Measurements from ENCODE around the gene MDM2. TPM values are rescaled to one million over a fixed set of nuclear protein-coding genes. Genes with fewer than 3 reads are reported as not detected.

Gene MDM2
- total RNA-seq, 2 experiments from 2014 or later: 207 to 214 TPM

DNA sequence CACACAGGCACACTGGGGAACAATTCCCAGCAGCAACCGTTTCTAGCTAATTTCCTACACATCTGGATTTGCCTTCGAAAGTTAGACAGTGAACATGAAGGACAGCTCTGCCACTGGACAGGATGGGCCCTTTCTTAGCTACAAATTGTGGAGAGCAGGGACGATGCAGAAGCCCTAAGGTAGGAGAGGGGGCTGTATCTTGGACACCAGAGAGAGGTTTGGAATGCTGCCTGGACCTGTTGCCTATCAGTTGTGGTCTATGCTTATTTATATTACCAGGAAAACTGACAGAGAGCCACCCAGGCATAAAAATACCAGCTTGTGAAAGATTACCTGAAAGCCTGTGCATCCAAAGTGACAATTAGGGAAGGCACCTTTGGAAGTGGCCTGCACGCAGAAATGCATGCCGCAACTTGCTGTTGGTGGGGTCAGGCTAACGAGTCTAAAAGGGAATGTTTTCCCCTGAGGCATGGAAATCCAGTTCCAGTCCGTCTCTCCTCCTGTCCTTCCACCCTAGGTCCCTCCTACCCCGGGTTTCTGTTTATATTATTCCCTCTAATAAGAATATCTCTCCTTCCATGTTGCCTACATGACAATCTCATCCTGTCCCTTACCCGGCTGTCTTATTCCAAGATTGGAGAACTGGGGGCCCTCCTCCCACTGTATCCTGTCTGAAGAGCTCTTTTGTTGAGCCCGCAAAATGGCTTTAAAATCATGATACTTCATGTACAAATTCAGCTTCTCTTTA, 60.2 kb downstream of the MDM2 start:
- no peak overlapping the region for H3K4me3 Mint-ChIP-seq
- ChIA-PET POLR2A (no interaction called here), CTCF (interaction anchor here (0.9 to 2.1 kb wide), 2 partner anchors 16 to 289 kb away, joined by 3 to 6 read pairs; no protein-coding TSS in a partner anchor)
- H3K27me3 Mint-ChIP-seq: no peaks in the 10 kb centered on the region
- H3K9me3 Mint-ChIP-seq: no peaks in the 10 kb centered on the region
- H3K4me1 Mint-ChIP-seq: peaks cover 3% of the 10 kb centered on the region
- H3K27ac Mint-ChIP-seq: no peak overlapping the region
- no peak for DNase-seq
- no peaks in the 10 kb centered on the region for H3K36me3 Mint-ChIP-seq (ENCODE audit: low read depth)

DNA sequence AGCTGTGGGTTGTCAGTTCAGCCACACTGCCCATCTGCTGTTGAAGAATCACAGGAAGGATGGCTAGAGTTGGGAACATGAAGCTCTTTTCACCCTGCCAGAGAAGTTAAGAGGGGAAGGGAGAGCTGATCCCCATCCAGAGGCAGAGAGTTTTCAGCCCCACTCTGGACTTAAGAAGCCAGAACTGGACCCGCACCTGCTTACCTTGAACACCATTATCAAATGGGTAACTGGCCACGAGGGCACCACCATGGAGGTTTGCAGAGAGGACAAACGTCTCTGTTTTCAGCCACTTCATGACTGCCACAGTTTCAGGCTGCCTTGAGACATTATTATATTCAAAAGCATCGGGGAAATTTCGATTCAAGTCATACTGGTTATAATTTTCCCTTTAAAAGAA, 62.0 kb downstream of the MDM2 start:
- no peaks in the 10 kb centered on the region for H3K9me3 Mint-ChIP-seq
- ChIA-PET CTCF (interaction anchor here (0.7 to 1.2 kb wide), 2 partner anchors 12 to 476 kb away, joined by 3 read pairs; no protein-coding TSS in a partner anchor), POLR2A (no interaction called here)
- peaks cover 3% of the 10 kb centered on the region for H3K27me3 Mint-ChIP-seq
- no peak for DNase-seq
- H3K4me3 Mint-ChIP-seq: no peak overlapping the region
- no peaks in the 10 kb centered on the region for H3K4me1 Mint-ChIP-seq
- H3K27ac Mint-ChIP-seq: no peak overlapping the region
- H3K36me3 Mint-ChIP-seq (ENCODE audit: low read depth): no peaks in the 10 kb centered on the region

DNA sequence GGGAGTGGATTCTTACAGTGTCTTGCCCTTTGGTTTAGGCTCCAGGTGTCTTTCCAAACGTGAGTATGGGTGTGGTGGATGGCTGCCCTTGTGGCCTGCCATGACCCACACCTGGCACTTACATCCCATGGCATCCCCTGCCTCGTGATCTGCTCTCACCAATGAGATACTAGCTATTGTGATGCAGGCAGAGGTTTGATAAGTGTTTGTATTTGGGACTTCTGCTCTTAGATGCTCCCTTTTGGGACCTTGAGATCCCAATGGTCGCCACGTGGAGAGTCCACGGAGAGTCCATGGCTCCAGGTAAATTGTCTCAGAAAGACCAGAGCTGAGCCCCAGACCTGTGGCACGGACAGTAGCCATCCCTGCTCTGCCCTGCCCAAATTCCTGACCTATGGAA, 62.5 kb downstream of the MDM2 start:
- H3K4me3 Mint-ChIP-seq: no peak overlapping the region
- H3K27me3 Mint-ChIP-seq: peaks cover 3% of the 10 kb centered on the region
- no peaks in the 10 kb centered on the region for H3K9me3 Mint-ChIP-seq
- H3K36me3 Mint-ChIP-seq (ENCODE audit: low read depth): no peaks in the 10 kb centered on the region
- CTCF ChIA-PET: interaction anchor here (1.2 kb wide), 1 partner anchor 12 kb away, joined by 3 read pairs; no protein-coding TSS in a partner anchor
- POLR2A ChIA-PET: no interaction called here
- no peak overlapping the region for H3K27ac Mint-ChIP-seq
- H3K4me1 Mint-ChIP-seq: no peaks in the 10 kb centered on the region
- DNase-seq: no peak

DNA sequence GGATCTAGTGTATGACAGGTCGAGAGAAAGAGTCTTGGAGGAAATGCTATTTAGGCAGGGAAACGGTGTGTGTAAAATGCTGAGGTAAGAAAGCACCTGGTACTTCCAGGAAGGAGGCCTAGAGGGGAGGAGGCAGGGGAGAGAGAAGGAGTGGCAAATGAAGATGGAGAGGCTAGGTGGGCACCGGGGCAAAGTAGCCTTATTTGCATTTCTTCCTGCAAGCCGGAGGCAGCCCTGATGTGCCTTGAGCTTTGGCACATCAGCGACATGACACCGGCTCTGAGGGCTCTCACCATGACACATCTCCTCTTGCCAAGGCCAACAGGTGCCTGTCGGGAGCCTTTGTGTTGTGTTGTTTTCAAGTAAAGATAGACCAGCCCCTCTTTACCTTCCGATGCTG, 63.4 kb downstream of the MDM2 start:
- no peak for DNase-seq
- no peaks in the 10 kb centered on the region for H3K4me1 Mint-ChIP-seq
- H3K4me3 Mint-ChIP-seq: no peak overlapping the region
- H3K27ac Mint-ChIP-seq: no peak overlapping the region
- H3K9me3 Mint-ChIP-seq: no peaks in the 10 kb centered on the region
- H3K36me3 Mint-ChIP-seq (ENCODE audit: low read depth): no peaks in the 10 kb centered on the region
- H3K27me3 Mint-ChIP-seq: peaks cover 3% of the 10 kb centered on the region
- CTCF ChIA-PET: no interaction called here
- POLR2A ChIA-PET: no interaction called here

DNA sequence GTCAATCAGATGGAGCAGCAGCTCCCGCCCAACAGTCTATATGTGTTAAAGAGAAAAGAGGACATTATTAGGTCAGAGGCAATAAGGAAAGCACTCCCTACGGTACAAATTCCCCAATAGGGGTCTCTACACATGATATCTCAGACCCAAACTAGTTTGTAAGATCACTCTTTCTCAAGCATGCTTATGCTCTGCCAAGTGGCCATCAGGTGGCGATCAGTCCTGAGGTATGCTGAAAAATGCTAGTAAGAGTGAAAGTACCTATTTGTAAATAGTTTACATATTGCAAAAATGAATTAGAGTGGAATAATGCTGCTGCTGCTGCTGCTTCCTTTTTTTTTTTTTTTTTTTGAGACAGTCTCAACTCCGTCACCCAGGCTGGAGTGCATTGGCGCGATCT, 63.9 kb downstream of the MDM2 start:
- no peak for DNase-seq
- POLR2A ChIA-PET: no interaction called here
- CTCF ChIA-PET: interaction anchor here (0.6 to 1.0 kb wide), 2 partner anchors 10 to 102 kb away, joined by 3 read pairs; no protein-coding TSS in a partner anchor
- H3K9me3 Mint-ChIP-seq: no peaks in the 10 kb centered on the region
- peaks cover 6% of the 10 kb centered on the region for H3K27me3 Mint-ChIP-seq
- no peak overlapping the region for H3K4me3 Mint-ChIP-seq
- H3K36me3 Mint-ChIP-seq (ENCODE audit: low read depth): no peaks in the 10 kb centered on the region
- H3K4me1 Mint-ChIP-seq: no peaks in the 10 kb centered on the region
- no peak overlapping the region for H3K27ac Mint-ChIP-seq

DNA sequence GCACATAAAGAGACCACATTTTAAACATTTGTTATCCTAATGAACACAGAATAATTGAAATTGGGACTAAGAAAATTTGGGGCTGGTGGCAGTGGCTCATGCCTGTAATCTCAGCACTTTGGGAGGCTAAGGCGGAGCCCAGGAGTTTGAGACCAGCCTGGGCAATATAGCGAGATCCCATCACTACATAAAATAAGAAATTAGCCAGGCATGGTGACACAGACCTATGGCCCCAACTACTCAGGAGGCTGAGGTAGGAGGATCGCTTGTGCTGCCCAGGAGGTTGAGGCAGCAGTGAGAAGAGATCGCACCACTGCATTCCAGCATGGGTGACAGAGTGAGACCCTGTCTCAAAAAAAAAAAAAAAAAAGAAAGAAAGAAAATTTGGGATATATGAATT, 65.3 kb downstream of the MDM2 start:
- no peak for DNase-seq
- CTCF ChIA-PET: no interaction called here
- Mint-ChIP-seq H3K4me3 (no peak overlapping the region), H3K9me3 (no peaks in the 10 kb centered on the region), H3K27ac (no peak overlapping the region), H3K27me3 (peaks cover 7% of the 10 kb centered on the region), H3K36me3 (ENCODE audit: low read depth) (no peaks in the 10 kb centered on the region), H3K4me1 (no peaks in the 10 kb centered on the region)
- POLR2A ChIA-PET: no interaction called here

DNA sequence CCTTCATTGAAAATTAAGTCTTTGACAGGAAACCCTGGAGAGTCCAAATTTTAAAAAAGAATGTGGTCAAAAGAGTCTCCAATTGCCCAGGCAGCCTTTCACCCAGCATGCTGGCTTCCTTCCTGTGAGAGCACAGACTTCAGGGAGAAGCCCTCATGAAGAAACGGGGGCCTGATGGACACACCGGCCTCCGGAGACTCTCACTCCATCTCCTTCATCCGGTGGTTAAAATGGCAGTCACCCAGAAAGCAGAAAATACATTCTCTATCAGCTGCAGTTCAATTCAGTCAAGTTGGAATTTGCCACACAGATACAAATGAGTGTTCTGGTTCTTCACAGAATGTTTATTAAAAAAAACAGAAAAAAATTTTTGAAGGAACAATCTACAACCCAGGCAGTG, 68.5 kb downstream of the MDM2 start:
- Mint-ChIP-seq H3K27me3 (peaks cover 7% of the 10 kb centered on the region), H3K4me1 (no peaks in the 10 kb centered on the region), H3K4me3 (no peak overlapping the region), H3K9me3 (no peaks in the 10 kb centered on the region), H3K36me3 (ENCODE audit: low read depth) (no peaks in the 10 kb centered on the region), H3K27ac (no peak overlapping the region)
- no peak for DNase-seq
- POLR2A ChIA-PET: no interaction called here
- CTCF ChIA-PET: no interaction called here

DNA sequence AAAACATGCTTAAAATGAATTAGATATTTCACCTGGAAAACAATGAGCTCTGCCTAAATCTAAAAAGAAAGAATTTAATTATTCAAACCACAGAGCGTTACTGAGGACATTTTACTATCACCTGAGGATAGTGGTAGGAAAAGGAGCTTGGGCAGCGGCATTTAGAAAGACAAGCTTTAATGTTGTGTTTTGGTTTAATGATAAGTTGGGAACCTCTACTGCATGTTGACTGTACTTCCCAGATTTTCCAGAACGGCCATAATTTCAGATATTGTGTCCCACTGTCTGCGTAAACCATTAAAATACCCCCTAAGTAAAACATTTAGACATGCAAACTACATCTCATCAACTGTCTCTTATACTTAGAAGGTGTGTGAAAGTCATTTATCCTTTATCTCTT, 69.6 kb downstream of the MDM2 start:
- ChIA-PET CTCF (interaction anchor here (0.8 to 1.0 kb wide), 2 partner anchors 8 to 130 kb away, joined by 3 to 4 read pairs; no protein-coding TSS in a partner anchor), POLR2A (no interaction called here)
- peaks cover 7% of the 10 kb centered on the region for H3K27me3 Mint-ChIP-seq
- H3K4me3 Mint-ChIP-seq: no peak overlapping the region
- DNase-seq: no peak
- H3K27ac Mint-ChIP-seq: no peak overlapping the region
- H3K4me1 Mint-ChIP-seq: no peaks in the 10 kb centered on the region
- no peaks in the 10 kb centered on the region for H3K9me3 Mint-ChIP-seq
- no peaks in the 10 kb centered on the region for H3K36me3 Mint-ChIP-seq (ENCODE audit: low read depth)

DNA sequence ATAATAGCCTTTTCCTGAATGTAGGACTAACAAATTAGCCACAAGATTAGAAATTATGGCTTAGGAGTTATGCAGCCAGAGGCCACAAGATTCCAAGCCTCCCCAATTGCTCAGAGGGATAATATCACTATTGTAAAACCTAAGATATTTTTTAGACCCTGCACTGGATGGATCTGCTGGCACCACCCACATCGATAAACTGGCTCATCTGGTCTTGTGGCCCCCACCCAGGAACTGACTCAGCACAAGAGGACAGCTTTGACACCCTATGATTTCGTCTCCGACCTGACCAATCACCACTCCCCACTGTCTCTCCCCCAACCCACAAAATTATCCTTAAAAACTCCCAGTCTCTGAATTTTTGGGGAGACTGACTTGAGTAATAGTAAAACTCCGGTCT, 70.3 kb downstream of the MDM2 start:
- H3K4me3 Mint-ChIP-seq: no peak overlapping the region

DNA sequence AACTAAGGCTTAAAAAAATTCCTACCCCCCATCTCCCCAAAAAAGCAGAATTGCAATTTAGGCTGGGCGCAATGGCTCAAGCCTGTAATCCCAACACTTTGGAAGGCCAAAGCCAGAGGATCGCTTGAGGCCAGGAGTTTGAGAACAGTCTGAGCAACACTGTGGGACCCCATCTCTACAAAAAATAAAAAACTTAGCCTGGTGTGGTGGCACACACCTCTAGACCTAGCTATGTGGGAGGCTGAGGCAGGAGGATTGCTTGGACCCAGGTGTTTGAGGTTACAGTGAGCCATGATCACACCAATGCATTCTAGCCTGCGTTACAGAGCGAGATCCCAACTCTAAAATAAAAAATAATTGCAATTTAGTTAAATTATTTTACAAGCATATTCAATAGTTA, 70.9 kb downstream of the MDM2 start:
- H3K9me3 Mint-ChIP-seq: no peaks in the 10 kb centered on the region
- no peaks in the 10 kb centered on the region for H3K36me3 Mint-ChIP-seq (ENCODE audit: low read depth)
- H3K4me3 Mint-ChIP-seq: no peak overlapping the region
- peaks cover 7% of the 10 kb centered on the region for H3K27me3 Mint-ChIP-seq
- H3K27ac Mint-ChIP-seq: no peak overlapping the region
- DNase-seq: no peak
- ChIA-PET POLR2A (no interaction called here), CTCF (no interaction called here)
- H3K4me1 Mint-ChIP-seq: no peaks in the 10 kb centered on the region

More for the DNA sequence above, 70.3 kb downstream of the MDM2 start:
- CTCF ChIA-PET: no interaction called here
- H3K4me1 Mint-ChIP-seq: no peaks in the 10 kb centered on the region
- H3K9me3 Mint-ChIP-seq: no peaks in the 10 kb centered on the region
- peaks cover 7% of the 10 kb centered on the region for H3K27me3 Mint-ChIP-seq
- POLR2A ChIA-PET: no interaction called here
- no peak overlapping the region for H3K27ac Mint-ChIP-seq
- no peaks in the 10 kb centered on the region for H3K36me3 Mint-ChIP-seq (ENCODE audit: low read depth)
- no peak for DNase-seq

DNA sequence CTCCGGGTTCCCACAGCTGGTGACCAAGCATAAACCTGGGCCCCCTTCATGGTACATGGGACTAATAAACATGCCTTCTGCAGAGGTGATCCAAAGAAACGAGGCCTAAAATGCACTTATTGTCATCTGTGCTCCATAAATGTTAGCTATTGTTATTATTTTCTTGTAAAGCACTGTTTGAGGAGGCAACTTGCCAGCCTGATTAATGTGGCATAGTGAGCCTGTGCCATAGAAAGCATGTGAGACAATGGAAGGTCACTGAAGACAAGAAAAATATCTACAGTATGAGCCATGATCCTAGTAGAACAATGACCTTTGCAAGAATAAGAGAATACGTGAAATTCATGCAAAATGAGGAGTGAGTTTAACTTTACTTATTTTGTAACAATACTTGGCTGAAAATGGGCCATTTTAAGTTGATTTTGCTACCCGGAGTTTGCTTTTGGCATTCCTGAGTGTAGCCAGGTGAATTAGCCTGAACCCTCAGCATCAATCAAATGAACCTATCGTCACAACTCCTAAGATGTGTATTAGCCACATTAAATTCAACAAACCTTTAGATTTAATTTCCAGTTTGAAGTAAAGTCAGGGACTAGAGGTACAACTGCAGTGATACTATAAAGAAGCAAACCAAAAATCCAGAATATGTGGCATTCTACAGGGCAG, 72.8 kb downstream of the MDM2 start:
- Mint-ChIP-seq H3K4me3 (no peak overlapping the region), H3K27ac (no peak overlapping the region), H3K9me3 (no peaks in the 10 kb centered on the region), H3K27me3 (peaks cover 5% of the 10 kb centered on the region), H3K4me1 (no peaks in the 10 kb centered on the region), H3K36me3 (ENCODE audit: low read depth) (no peaks in the 10 kb centered on the region)
- CTCF ChIA-PET: interaction anchor here (0.7 to 1.3 kb wide), 4 partner anchors 8 to 136 kb away, joined by 3 to 4 read pairs (median 3); no protein-coding TSS in a partner anchor
- POLR2A ChIA-PET: no interaction called here
- DNase-seq: no peak

DNA sequence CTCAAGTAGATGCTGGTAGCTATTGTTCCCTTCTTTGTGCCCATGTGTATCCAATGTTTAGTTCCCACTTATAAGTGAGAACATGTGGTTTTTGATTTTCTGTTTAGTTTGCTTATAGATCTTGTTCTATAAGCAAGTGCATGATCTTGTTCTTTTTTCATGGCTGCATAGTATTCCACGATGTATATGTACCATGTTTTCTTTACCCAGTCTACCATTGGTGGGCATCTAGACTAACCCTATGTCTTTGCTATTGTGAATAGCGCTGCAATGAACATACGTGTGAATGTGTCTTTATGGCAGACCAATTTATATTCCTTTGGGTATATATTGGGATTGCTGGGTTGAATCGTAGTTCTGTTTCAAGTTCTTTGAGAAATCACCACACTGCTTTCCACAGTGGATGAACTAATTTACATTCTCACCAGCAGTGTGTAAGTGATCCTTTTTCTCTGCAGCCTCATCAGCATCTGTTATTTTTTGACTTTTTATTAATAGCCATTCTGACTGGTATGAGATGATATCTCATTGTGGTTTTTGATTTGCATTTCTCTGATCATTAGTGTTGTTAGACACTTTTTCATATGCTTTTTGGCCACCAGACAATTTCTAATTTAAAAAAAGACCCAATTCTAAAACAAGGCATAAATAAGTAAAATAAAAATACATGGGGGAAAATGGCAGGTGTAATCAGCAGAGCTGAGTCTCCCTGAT, 74.4 kb downstream of the MDM2 start:
- Mint-ChIP-seq H3K4me1 (no peaks in the 10 kb centered on the region), H3K27me3 (no peaks in the 10 kb centered on the region), H3K4me3 (no peak overlapping the region), H3K27ac (no peak overlapping the region), H3K9me3 (no peaks in the 10 kb centered on the region), H3K36me3 (ENCODE audit: low read depth) (no peaks in the 10 kb centered on the region)
- POLR2A ChIA-PET: no interaction called here
- CTCF ChIA-PET: interaction anchor here (0.6 to 1.4 kb wide), 4 partner anchors 10 to 1299 kb away, joined by 3 to 4 read pairs (median 3); partner anchors contain the start of gene MDM2
- no peak for DNase-seq

DNA sequence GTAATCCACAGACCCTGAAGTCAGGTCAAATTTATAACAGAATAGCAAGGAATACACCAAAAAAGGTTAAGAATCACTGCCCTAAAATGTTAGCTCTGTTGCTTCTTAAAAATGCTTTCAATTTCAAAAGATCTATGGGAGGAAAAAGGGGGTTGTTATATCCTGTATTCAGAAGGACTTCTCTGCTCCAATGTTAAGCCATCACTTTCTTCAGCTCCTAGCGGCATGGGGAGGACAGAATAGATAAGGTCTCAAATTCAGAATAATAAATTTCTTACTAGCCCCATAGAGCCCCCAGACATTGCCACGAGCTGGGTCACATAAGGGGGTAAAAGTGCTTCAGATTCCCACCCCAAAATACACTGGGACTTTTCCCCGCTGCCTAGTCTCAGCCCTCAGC, 75.2 kb downstream of the MDM2 start:
- DNase-seq: no peak
- H3K36me3 Mint-ChIP-seq (ENCODE audit: low read depth): no peaks in the 10 kb centered on the region
- ChIA-PET CTCF (interaction anchor here (0.6 to 1.4 kb wide), 2 partner anchors 75 to 1298 kb away, joined by 3 to 4 read pairs; partner anchors contain the start of gene MDM2), POLR2A (no interaction called here)
- no peaks in the 10 kb centered on the region for H3K9me3 Mint-ChIP-seq
- H3K27ac Mint-ChIP-seq: no peak overlapping the region
- no peak overlapping the region for H3K4me3 Mint-ChIP-seq
- H3K27me3 Mint-ChIP-seq: no peaks in the 10 kb centered on the region
- peaks cover under 1% of the 10 kb centered on the region for H3K4me1 Mint-ChIP-seq
